ENCODE data around the gene TP53.

DNA sequence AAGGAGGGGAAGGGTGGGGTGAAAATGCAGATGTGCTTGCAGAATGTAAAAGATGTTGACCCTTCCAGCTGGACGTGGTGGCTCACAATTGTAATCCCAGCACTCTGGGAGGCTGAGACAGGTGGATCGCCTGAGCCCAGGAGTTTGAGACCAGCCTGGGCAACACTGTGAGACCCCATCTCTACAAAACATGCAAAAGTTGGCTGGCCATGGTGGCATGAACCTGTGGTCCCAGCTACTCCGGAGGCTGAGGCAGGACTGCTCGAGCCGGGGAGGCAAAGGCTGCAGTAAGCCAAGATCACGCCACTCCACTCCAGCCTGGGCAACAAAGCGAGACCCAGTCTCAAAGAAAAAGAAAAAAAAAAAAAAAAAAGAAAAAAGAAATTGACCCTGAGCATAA is 18.8 kb downstream of the TP53 start:
- TF ChIP-seq, protein P1, sequence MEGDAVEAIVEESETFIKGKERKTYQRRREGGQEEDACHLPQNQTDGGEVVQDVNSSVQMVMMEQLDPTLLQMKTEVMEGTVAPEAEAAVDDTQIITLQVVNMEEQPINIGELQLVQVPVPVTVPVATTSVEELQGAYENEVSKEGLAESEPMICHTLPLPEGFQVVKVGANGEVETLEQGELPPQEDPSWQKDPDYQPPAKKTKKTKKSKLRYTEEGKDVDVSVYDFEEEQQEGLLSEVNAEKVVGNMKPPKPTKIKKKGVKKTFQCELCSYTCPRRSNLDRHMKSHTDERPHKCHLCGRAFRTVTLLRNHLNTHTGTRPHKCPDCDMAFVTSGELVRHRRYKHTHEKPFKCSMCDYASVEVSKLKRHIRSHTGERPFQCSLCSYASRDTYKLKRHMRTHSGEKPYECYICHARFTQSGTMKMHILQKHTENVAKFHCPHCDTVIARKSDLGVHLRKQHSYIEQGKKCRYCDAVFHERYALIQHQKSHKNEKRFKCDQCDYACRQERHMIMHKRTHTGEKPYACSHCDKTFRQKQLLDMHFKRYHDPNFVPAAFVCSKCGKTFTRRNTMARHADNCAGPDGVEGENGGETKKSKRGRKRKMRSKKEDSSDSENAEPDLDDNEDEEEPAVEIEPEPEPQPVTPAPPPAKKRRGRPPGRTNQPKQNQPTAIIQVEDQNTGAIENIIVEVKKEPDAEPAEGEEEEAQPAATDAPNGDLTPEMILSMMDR (conservative IDR thresholded peaks at IDR 0.05; ENCODE audit: low read length), result no peak
- no peak for TF ChIP-seq EZH2phosphoT487 (IDR thresholded peaks at IDR 0.05; ENCODE audit: borderline replicate concordance)
